ENCODE data around the gene CD40.

DNA sequence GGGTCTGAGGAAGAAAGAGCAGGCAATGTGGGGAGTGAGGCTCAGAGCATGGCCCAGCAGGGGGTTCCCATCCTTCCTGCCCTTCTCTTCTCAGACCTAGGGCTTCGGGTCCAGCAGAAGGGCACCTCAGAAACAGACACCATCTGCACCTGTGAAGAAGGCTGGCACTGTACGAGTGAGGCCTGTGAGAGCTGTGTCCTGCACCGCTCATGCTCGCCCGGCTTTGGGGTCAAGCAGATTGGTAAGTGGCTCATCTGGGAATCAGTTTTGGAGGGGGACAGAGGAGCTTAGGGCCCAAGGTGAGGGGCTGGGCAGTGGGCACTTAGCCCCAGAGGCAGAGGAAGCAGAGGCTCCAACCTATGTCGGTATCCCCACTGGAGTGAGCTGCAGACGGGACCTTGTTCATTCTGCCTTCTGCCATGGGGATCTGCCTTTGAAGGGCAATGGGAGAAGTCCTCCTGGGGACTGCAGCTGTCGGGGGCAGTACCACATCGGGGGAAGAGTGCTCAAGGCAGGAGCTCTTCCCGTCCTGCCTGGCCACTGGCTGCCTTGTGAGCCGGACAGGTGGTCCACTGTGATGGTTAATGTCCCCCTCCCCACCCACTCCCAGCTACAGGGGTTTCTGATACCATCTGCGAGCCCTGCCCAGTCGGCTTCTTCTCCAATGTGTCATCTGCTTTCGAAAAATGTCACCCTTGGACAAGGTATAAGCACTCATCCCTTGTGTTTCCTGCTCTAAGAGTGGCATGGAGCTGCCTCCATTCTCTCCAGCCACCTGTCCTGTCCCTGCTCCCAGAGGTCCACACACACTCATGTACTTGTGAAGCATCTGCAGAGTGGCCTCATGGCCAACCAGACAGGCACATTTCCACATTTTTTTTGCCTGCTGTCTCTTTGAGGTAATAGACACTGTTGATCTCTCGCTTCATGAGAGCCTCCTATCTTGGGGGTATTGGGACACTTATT, 4.7 kb downstream of the CD40 start:
- TF ChIP-seq, protein P1, sequence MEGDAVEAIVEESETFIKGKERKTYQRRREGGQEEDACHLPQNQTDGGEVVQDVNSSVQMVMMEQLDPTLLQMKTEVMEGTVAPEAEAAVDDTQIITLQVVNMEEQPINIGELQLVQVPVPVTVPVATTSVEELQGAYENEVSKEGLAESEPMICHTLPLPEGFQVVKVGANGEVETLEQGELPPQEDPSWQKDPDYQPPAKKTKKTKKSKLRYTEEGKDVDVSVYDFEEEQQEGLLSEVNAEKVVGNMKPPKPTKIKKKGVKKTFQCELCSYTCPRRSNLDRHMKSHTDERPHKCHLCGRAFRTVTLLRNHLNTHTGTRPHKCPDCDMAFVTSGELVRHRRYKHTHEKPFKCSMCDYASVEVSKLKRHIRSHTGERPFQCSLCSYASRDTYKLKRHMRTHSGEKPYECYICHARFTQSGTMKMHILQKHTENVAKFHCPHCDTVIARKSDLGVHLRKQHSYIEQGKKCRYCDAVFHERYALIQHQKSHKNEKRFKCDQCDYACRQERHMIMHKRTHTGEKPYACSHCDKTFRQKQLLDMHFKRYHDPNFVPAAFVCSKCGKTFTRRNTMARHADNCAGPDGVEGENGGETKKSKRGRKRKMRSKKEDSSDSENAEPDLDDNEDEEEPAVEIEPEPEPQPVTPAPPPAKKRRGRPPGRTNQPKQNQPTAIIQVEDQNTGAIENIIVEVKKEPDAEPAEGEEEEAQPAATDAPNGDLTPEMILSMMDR (conservative IDR thresholded peaks at IDR 0.05 in 1 of 2, IDR thresholded peaks at IDR 0.05 in 1 of 2; ENCODE audit: extremely low read depth in 1 of 2, insufficient read depth in 1 of 2, low read depth in 1 of 2, low read length in 2 of 2): no peak
- no peak for TF ChIP-seq EZH2 (IDR thresholded peaks at IDR 0.05; ENCODE audit: borderline replicate concordance, low read length)

Data from mammary epithelial cell (primary cell).